Esophagus muscularis mucosa (tissue), 4 donors: ENCODE results near the gene CNTN5.

Source experiments
- EP300 ChIP-seq: sonication (generic); formaldehyde crosslinking; IDR thresholded peaks from one replicate; pipeline ENCODE4 v1.6.1; 2017; ENCODE audit warnings: antibody characterized with exemption
- POLR2A ChIP-seq: fragments of 450-650 bp; IDR thresholded peaks from one replicate; pipeline ENCODE4 v1.6.1; 2017; ENCODE audit warnings: antibody characterized with exemption, moderate library complexity, mild to moderate bottlenecking, low read depth
- POLR2AphosphoS5 ChIP-seq, 2 donors: sonication (generic); formaldehyde crosslinking; IDR thresholded peaks; one replicate each; pipeline ENCODE4 v1.6.1; 2017; ENCODE audit warnings: antibody characterized with exemption in 2 of 2
- TF ChIP-seq, protein P1 (sequence below), 3 experiments: fragments of 200-600 bp in 2 of 3; fragments of 450-650 bp in 1 of 3; sonication (generic) in 2 of 3; IDR thresholded peaks; one replicate each; pipeline ENCODE4 v1.5.1; 2017 to 2019; ENCODE audit warnings: antibody characterized with exemption in 3 of 3, mild to moderate bottlenecking in 2 of 3, moderate library complexity in 1 of 3

DNA sequence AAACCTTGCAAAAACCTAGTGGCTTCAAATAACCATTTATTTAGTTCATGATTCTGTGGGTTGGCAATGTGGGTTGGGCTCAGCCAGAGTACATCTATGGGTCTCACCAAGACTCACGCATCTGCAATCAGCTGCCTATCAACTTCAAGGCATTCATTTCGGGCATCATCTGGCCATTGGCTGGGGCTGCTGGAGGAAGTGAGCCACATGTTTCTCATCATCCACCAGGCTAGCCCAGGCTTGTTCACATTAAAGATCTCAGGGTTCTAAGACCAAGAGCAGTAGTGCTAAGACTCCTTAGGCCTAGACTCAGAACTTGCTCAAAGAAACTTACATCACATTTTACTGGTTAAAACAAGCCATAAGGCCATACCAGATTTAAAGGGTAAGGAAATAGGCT, 1187.5 kb downstream of the CNTN5 start:
- TF ChIP-seq, protein P1, sequence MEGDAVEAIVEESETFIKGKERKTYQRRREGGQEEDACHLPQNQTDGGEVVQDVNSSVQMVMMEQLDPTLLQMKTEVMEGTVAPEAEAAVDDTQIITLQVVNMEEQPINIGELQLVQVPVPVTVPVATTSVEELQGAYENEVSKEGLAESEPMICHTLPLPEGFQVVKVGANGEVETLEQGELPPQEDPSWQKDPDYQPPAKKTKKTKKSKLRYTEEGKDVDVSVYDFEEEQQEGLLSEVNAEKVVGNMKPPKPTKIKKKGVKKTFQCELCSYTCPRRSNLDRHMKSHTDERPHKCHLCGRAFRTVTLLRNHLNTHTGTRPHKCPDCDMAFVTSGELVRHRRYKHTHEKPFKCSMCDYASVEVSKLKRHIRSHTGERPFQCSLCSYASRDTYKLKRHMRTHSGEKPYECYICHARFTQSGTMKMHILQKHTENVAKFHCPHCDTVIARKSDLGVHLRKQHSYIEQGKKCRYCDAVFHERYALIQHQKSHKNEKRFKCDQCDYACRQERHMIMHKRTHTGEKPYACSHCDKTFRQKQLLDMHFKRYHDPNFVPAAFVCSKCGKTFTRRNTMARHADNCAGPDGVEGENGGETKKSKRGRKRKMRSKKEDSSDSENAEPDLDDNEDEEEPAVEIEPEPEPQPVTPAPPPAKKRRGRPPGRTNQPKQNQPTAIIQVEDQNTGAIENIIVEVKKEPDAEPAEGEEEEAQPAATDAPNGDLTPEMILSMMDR (IDR thresholded peaks at IDR 0.05) = no peak
- no peak for TF ChIP-seq POLR2A
- no peak for TF ChIP-seq EP300
- TF ChIP-seq POLR2AphosphoS5 (IDR thresholded peaks at IDR 0.05) = no peak
